Left kidney (tissue), 2 donors: ENCODE measurements around the gene TRH. TPM values are rescaled to one million over a fixed set of nuclear protein-coding genes. Genes with fewer than 3 reads are reported as not detected.
"Not testable (repeated sequence)": the region's sequence is repeated elsewhere in the genome, so short reads cannot be mapped to it uniquely, and the experiment has no call there.

ENCODE experiments used
- DNase-seq: peaks from one replicate; pipeline ENCODE4 v3.0.0-alpha.2; 2013
- polyA plus RNA-seq: library from polyadenylated mRNA; unstranded; fragments of 120-200 nt; gene quantifications from one replicate; pipeline ENCODE4 v1.2.1, GENCODE V29; 2013; ENCODE audit not compliant: insufficient read length

TRH gene
- polyA plus RNA-seq, 1 donor: 0.12 TPM

- DNase-seq: no peak
These were observed 11.9 kb upstream of the TRH start for GRCh38 chr3:129962600-129962999.

- DNase-seq: no peak
These were observed 8.6 kb upstream of the TRH start for GRCh38 chr3:129965937-129966336.

DNA sequence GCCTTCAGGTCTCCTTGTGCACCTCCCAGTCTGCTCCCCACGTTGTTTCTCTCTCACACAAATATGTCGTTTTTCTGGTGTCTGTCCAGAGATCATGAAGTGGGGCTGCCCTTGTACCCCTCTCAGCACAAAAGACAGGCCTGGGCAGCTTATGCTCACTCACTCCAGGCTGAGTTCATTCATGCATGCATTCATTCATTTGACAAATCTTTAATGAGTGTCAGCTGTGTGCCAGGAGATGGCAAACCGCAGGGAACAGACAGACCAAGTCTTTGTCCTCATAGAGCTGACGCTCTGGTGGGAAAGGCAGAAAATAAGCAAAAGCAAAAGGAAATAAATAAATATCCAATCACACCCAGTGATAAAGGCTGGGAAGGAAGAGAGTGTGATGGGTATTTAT, 7.6 kb upstream of the TRH start:
- DNase-seq: no peak

GRCh38 chr3:129967761-129968160, 6.8 kb upstream of the TRH start:
- DNase-seq: no peak

DNA sequence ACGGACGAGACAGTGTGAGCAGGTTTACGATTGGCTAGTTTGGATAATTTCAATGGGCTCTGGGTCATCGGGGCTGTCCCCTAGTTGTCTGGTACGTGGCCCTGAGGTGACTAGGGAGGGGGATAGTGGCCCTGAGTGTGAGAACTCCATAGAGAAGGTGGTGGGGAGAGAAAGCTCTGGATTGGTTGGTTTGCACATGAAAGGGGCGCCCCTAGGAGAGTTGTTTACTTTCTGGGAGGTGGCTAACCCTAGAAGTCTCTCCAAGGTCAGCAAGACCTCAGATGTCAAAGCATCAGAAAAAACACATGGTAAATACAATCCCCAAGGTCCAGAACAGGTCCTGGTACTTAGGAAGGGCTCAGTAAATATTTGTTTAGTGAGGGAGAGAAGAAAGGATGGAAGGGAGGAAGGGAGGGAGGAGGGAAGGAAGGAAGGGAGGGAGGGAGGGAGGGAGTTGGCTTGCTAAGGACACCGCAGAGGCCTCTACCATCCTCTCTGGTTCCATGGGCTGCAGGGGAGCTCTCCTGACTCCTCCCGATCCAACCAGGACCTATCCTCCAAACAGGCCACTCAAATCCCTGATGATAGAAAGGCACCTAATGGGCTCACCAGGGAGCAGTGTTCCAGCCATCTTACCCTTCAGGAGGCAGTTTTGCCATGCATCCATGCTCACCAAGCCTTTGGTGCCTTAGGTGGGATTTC, 3.0 kb upstream of the TRH start:
- DNase-seq: no peak

GRCh38 chr3:129972301-129972700, 2.2 kb upstream of the TRH start:
- no peak for DNase-seq

DNA sequence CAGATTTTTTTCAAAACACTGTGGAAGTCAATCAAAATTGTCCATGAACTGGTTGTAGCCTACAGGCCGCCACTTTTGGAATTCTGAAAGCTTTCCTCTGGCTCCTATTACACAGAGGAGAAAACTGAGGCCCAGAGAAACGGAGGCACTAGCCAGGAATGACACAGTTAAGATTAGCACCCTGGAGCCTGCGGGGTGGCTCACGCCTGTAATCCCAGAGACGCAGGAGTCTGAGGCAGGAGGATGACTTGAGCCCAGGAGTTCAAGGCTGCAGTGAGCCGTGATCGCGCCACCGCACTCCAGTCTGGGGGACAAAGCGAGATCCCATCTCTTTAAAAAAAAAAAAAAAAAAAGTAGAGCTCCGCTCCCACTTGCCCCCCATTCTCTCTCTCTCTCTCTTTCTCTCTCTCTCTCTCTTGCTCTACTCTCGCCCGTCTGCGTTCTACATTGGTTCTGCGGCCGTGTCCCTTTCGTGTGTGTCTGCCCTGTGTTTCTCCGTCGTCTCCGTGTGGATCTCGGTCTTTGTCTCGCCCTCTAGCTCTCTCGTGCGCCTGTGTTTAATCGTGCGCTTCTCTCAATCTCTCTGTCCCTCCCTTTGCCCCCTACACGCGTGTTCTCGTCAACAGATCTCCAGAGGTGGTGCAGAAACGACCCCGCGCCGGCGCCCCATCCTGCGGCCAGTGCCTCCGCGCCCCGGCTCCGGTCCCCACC, 512 bp upstream of the TRH start:
- no peak for DNase-seq

DNA sequence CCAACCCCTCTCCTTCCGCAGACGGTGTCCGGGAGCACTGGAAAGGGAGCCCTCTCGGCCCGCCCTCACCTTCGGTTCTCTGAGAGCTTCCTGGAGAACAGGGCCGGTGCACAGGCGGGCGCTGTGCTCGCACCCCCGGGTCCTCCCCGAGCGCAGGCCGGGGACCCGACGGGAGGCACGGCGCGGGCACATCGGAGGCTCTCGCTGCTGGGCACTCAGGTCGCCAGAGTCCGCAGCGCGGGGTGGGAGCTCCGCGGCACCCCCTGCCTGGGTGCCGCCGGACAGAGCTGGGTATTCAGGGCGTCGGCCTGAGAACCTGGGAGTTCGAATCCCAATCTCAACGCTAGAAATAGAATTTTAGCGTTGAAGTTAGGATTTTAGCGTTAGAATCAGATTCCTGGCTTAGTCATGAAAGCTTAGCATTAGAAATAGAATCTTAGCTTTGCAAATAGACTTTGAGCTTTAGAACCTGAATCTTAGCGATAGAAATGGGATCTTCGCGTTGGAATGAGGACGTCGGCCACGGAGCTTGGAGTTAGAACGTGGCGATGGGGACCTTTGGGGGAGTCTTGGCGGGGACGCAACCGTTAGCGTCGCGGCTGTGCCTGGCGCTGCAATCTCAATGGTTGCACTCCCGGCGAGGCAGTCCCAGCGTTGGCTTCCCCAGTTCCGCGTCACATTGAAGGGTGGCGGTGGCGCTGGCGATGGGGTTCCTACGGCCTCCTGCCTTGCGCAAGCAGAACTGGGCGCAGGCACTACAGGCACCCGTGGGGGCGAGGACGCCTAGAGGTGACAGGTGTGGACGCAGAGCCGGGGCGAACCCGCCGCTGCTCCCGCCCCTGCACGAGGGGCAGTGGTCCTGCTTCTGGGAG, 549 bp downstream of the TRH start:
- DNase-seq: no peak

DNA sequence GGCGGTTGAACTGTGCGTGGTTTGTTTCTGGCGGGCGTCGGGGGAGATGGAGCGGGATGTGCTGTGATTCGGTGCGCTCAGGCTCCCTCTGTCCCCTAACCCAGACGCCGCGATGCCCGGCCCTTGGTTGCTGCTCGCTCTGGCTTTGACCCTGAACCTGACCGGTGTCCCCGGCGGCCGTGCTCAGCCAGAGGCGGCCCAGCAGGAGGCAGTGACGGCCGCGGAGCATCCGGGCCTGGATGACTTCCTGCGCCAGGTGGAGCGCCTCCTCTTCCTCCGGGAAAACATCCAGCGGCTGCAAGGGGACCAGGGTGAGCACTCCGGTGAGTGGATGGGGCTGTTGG, 1.2 kb downstream of the TRH start:
- no peak for DNase-seq

- no peak for DNase-seq
These were observed 1.8 kb downstream of the TRH start for GRCh38 chr3:129976286-129976685.

GRCh38 chr3:129978123-129978522, 3.6 kb downstream of the TRH start:
- no peak for DNase-seq

GRCh38 chr3:129979905-129980304, 5.4 kb downstream of the TRH start:
- no peak for DNase-seq

DNA sequence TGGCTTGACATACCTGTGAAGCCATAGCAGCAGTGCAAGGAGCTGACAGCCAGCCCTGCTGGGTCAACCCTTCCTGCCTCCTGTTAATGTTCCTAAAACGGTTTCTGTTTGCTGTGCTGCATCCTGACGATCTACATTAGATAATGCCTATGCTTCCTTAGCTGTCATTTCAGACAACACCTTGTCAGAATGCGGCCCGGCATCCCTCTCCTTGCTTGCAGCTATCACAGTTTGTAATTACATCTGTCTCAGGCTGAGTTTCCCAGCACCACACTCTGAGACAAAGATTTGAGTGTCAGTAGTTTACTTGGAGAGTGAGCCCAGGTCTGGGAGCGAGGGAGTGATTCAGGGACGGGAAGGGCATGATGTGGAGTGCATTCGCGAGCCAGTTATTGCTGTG, 9.0 kb downstream of the TRH start:
- DNase-seq: no peak

GRCh38 chr3:129984125-129984524, 9.6 kb downstream of the TRH start:
- no peak for DNase-seq

DNA sequence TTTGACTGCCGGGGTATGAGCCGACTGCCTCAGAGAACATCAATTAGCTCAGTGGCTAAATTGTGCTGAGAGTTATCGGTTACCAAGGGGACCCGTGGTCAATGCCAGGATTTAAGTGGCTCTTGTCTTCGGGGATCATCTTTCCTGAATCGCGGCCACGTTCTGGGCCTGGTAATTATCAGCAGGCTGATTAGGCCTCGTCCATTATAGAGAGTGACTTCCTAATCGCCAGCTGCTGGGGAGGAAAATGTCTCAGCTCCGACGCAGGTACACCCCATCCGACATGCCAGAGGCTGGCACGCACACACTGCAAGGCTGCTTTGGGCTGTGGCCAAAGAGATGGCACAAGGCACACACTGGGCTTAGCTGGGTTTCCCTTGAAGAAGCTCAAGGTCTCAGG, 10.6 kb downstream of the TRH start:
- no peak for DNase-seq

DNA sequence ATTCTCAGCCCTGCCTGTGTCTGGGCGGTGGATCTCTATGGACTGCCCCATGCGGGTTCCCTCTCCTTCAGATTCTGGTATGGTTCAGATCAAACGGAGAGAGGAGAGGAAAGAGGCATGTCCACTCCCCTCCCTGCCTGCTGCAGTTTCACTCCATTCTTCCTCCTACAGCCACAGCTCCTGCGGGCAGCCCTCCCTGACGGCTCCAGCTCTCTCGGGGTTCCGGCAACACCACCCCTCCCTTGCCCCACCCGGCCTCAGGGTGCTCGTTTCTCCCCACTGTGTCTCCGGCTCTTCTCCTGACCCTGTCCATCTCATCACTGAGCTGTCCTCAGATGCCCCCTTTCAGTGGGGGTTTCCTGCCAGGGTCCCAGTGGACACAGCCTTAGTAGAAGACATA, 13.9 kb downstream of the TRH start:
- no peak for DNase-seq

- DNase-seq: no peak
These were observed 14.9 kb downstream of the TRH start for GRCh38 chr3:129989414-129989813.

DNA sequence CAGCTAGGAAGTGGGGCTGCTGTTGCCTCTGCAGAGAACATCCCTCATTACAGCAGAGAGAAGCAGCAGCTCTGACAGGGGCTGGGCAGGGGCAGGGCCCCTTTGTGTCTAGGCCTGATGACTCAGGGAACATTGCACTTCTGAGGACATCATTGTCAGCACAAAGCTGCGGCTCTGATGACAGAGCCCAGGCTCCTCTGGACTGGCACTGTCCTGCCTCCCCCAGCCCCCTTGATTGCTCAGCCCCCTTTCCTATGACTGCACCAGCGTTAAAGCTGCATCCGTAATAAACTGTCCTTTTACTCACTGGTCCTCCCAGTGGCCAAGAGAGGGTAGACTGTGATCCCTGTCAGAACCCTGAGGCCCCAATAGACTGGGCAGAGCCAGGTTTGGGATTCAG, 18.3 kb downstream of the TRH start:
- DNase-seq: no peak

- DNase-seq: no peak
These were observed 20.5 kb downstream of the TRH start for GRCh38 chr3:129994883-129995559.

DNA sequence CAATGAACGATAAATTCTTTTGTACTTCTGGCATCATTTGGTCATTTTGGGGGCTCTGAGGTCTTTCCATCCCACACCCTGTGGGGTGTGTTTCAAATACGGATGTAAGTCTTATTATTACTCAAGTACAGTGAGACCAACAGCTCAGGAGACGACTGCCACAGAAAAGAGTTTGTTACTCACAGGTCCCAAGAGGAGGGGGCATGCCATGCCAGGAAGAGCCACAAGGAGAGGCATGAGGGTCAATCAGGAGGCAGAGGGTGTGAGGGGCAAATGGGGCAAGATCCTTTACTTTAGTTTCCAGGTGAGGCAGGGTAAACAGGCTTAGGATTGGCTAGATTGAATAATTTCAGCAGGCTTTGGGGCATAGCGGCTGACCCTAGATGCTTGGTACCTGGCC, 21.6 kb downstream of the TRH start:
- DNase-seq: no peak

GRCh38 chr3:129999176-129999575, 24.7 kb downstream of the TRH start:
- not testable (repeated sequence) for DNase-seq
